Hypothalamus (tissue), 51 donors: ENCODE data around the gene RBM19.
A peak's percentile ranks its signal among the peaks of the same experiment; 100 is the strongest.

ENCODE experiments used
- DNase-seq, 51 donors: peaks; one replicate each; lab custom pipeline; 2025; lab: John Stamatoyannopoulos, UW

Gene RBM19

GRCh38 chr12:113990250-113991223, 24.4 kb upstream of the RBM19 start:
- DNase-seq, result peak in 3 of 51 donors; percentile 0 to 8 (median 7)

DNA sequence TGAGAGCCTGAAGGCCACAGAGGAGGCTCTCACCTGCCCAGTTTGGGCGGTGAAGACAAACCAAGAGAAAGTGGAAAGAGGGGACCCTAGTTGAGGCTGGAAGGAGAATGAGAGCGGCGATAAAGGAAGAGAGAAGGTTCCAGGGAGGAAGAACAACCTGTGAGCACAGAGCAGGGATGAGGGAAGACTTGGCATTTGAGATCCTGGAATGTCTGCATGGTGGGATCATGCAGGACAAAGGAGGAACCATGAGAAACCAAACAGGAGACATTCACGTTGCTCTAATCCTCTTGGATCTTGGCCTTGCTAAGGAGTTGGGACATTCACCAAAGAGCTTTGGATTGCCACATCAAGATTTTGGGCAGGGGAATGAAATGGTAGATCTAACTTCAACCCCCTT, 22.9 kb upstream of the RBM19 start:
- no peak for DNase-seq

GRCh38 chr12:113988064-113988451, 21.9 kb upstream of the RBM19 start:
- DNase-seq, result no peak

- no peak for DNase-seq
These were observed 21.3 kb upstream of the RBM19 start for GRCh38 chr12:113987261-113988063.

- DNase-seq, result no peak
These were observed 18.3 kb upstream of the RBM19 start for GRCh38 chr12:113984464-113984863.

GRCh38 chr12:113983777-113984448, 17.8 kb upstream of the RBM19 start:
- DNase-seq, result no peak

GRCh38 chr12:113983265-113983664, 17.1 kb upstream of the RBM19 start:
- DNase-seq, result no peak

DNA sequence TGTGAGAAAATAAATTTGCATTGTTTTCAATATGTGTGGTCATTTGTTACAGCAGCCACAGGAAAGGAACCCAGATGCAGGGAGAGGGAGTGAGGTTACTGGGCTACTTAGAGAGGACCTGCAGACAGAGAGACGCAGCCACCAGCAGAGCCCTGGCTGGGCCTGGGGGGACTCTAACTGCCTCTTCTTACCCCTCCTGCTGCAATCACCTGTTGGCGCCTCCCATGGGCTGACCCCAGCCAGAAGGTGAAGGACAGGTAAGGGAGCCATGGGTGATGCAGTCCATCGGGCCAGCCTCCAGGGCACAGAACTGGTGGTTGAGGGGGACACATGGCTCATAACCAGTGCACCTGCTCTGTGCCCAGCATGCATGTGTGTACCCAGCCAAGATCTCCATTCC, 15.8 kb upstream of the RBM19 start:
- DNase-seq, result no peak

DNA sequence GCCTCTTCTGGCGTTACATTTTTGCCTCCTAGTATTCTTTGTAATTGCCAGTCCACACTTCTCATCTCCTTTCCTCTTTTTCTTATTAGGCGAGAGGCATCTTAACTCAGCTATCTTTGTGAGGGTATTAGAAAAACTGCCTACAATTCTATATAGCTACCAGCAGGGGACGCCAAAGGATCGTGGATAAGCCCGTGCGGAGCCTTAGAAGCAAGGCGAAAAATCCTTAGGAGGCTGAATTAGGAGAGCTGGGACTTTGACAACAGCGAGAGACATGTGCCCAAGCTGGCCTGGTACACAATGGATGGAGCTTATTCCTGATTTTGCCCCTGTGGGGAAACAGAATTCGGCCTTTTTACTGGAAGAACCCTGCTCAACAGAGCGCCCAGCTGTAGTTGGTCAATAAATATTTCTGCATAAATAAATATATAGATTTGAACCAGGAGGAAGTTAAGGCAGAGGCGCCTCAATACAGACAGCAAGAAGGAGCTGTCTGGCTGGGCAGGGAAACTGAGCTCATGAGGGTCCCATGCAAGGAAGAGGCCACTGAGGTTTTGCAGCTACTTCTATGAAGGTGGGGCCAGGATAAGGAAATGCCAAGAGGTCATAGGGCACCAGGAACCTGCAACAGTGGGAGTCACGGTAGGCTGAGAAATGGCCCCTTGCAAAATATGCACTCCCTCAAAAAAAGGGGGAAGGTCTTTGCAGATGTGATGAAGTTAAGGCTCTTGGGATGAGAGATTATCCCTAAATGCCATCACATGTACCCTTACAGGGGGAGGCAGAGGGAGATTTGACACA, 14.6 kb upstream of the RBM19 start:
- peak in 33 of 51 donors; percentile 0 to 60 (median 13) for DNase-seq

DNA sequence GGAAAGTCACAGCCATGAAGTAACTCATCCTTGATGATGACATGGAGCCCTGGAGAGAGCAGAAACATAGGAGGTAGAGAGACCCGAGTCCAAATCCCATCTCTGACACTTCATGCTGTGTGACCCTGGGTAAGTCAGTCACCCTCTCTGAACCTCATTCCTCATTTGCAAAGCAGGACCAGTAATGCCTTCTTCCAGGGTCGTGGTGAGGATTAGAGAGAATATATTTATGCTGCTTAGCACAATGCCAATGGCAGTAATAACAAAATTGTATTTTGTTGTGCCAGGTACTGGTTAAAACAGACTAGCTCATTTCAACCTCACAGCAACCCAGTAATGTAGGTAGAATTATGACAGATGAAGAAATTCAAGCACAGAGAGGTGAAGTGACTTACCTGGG, 13.9 kb upstream of the RBM19 start:
- DNase-seq, result no peak

DNA sequence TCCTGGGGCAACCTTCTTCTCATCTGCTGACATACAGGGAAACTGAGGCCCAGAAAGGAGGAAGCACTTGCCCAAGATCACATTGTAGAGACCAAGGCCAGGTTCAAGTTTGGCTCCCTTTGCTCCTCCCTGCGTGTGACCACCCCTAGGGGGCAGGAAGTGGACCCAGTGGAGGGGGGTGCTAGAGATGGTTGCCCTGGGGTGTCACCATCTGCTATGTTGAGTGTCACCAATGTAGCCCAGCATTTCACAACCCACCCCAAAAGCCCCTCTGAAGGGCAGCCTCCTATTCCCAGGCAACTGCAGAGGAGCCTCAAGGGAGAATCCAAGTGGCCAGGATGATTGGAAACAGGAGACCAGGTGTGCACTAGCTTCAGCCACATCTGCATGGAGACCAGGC, 12.0 kb upstream of the RBM19 start:
- DNase-seq, result no peak

GRCh38 chr12:113974006-113974405, 7.9 kb upstream of the RBM19 start:
- DNase-seq, result no peak

GRCh38 chr12:113973109-113973904, 7.2 kb upstream of the RBM19 start:
- DNase-seq, result no peak

- DNase-seq, result no peak
These were observed 5.3 kb upstream of the RBM19 start for GRCh38 chr12:113971392-113971791.

GRCh38 chr12:113970211-113970610, 4.1 kb upstream of the RBM19 start:
- no peak for DNase-seq

- no peak for DNase-seq
These were observed 1.2 kb upstream of the RBM19 start for GRCh38 chr12:113967368-113967767.

GRCh38 chr12:113962733-113963132, 3.4 kb downstream of the RBM19 start:
- no peak for DNase-seq

- no peak for DNase-seq
These were observed 4.0 kb downstream of the RBM19 start for GRCh38 chr12:113961921-113962710.

DNA sequence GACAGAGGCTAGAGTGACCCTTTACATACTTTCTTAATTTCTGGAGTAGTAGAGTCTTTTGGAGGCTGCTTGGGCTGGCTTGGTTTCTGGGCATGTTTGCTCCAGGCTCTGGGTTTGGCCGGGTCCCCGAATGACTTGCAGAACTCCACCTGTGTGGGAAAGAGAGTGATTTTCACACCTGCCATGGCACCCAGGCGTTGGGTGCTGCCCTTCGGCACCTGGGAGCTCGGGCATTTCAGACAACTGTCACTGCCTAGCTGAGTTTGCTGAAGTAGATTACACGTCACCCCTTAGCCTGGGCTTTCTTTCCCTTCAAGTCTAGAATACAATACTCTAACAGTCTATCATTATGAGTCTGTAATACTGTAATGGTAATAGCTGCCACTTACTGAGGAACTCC, 6.1 kb downstream of the RBM19 start:
- no peak for DNase-seq
